ENCODE results near the gene LRRC66.

The LRRC66 gene

DNA sequence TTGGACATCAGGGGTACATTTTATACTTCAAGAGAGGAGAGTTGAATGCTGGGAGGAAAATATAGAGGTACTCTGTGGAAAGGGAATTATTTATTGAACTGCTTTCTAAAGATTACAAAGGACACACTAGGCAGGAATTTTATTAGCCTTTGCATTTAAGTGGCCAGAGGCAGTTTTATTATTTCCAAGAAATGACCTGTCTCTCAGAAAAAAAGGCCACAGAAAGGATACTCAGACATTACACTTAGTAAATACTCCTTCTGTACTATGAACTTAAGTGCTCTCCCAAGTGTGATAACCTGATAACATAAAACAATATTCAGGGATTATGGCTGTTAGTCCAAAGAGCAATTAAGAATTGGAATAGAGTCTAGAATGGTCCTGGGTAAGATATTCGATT is 7.5 kb downstream of the LRRC66 start:
- no peak for DNase-seq (ENCODE audit: low read depth, low spot score)

GRCh38 chr4:52010986-52011385 is 9.2 kb downstream of the LRRC66 start:
- DNase-seq (ENCODE audit: low read depth, low spot score): no peak

GRCh38 chr4:52006887-52007286 is 13.3 kb downstream of the LRRC66 start:
- DNase-seq (ENCODE audit: low read depth, low spot score): no peak

DNA sequence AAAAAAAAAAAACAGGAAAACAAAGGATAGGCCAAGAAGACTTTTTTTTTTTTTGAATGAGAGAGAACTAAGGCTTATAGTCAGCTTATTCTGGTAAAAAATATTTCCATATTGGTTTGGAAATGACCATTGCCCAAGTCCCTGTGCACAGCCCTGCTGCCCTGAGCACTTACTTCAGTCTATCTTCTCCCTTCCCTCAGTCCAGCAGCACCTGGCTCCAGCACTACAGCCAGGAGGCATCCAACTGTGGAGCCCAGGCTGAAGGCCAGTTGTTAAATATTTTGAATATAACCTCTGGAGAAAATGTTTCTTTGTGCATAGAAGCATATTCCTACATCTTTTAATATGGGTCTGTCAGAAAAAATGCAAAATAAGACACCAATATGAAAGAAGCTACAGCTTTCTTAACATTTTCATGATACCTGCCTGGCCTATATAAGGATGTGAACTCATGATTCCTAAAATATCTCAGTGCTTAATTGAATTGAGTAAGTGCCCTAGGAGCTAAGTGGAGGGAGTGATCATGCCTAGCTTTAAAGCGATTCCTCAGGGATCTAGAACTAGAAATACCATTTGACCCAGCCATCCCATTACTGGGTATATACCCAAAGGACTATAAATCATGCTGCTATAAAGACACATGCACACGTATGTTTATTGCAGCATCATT is 14.4 kb downstream of the LRRC66 start:
- DNase-seq (ENCODE audit: low read depth, low spot score): no peak

GRCh38 chr4:52004414-52004813 is 15.7 kb downstream of the LRRC66 start:
- no peak for DNase-seq (ENCODE audit: low read depth, low spot score)

- no peak for DNase-seq (ENCODE audit: low read depth, low spot score)
Observed at GRCh38 chr4:52001616-52002015, 18.5 kb downstream of the LRRC66 start.

DNA sequence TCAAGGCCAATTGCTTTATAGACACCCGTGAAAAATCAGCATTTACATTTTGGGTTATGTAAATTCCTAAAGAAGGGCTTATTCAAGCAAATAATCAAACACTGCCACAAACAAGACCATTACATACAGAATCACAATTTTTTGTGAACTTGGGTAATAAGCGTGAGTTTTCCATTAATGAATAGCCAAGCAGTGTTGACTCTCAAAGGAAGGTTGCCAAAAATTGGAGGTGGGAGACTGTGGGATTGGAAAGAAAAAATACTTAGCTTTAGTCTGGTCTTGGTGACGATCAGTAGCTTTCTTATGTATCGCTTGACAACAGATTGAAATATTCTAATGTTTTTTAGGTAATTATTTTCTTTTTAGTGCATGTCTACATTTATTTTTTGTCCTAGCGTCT is 20.9 kb downstream of the LRRC66 start:
- no peak for DNase-seq (ENCODE audit: low read depth, low spot score)

- DNase-seq (ENCODE audit: low read depth, low spot score): no peak
Observed at GRCh38 chr4:51998837-51999236, 21.3 kb downstream of the LRRC66 start.

- no peak for DNase-seq (ENCODE audit: low read depth, low spot score)
Observed at GRCh38 chr4:51997647-51998046, 22.5 kb downstream of the LRRC66 start.

- no peak for DNase-seq (ENCODE audit: low read depth, low spot score)
Observed at GRCh38 chr4:51995647-51996220, 24.4 kb downstream of the LRRC66 start.

DNA sequence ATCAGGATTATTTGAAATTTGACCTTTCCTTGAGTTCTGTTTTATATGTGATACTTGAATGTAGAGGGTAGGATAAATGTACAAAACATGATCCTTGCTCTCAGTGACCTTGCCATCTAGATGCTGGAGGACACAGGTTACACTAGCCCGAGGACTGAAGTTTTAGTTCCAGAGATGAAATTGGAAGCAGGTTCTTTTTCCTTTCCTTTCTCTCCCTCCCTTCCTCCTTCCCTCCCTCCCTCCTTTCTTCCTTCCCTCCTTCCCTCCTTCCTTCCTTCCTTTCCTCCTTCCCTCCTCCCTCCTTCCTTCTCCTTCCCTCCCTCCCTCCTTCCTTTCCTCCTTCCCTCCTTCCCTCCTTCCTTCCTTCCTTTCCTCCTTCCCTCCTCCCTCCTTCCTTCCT is 54.3 kb downstream of the LRRC66 start:
- DNase-seq (ENCODE audit: low read depth, low spot score): no peak

DNA sequence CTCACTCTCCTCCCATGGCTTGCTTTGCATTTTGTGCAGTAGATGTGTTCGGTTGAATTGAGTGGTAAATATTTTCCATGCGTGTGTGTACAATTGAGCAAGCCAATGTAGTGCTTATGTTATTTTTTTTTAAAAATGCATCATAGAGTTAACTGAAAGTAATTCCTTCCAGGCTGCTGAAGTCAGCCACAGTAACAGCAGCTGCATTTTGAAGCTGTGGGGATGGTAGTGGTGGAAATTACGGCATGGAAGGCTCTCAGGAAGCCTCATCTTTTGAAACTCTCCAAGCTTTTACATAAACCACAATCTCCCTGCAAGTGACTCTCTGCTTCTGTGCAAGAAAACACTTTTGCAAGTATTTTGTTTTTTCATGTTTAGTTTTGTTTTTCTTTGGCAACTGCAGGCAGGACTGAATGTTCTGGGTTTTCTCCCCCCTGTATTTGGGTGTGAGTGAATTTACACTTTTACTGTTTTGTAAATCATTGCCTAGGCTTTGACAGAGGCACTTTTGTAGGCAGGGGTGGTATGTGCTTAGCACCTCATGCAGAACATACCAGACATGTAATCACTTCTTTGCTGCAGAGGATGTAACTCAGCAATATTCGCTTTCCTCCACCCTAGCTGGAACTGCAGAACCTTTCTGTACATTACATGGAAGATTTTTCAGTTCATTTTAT is 56.2 kb downstream of the LRRC66 start:
- DNase-seq (ENCODE audit: low read depth, low spot score): no peak

DNA sequence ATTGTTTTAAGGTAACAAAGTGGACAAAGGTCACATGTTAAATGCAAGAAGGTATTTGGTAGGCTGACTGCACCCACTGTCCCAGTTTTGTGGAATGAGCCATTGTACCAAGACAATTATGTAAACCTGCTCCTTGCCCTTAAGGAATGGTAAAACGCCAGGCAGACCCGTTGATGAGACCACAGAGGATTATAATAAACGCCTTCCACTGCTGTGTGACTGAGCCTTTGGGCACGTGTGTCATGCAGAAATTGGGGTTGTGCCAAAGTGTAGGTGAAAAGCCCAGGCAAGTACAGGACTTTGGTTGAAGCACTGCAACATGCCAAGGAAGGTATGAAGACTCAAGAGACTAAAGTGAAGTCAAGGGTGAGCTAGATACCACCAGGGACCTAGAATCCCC is 59.7 kb downstream of the LRRC66 start:
- DNase-seq (ENCODE audit: low read depth, low spot score): no peak

DNA sequence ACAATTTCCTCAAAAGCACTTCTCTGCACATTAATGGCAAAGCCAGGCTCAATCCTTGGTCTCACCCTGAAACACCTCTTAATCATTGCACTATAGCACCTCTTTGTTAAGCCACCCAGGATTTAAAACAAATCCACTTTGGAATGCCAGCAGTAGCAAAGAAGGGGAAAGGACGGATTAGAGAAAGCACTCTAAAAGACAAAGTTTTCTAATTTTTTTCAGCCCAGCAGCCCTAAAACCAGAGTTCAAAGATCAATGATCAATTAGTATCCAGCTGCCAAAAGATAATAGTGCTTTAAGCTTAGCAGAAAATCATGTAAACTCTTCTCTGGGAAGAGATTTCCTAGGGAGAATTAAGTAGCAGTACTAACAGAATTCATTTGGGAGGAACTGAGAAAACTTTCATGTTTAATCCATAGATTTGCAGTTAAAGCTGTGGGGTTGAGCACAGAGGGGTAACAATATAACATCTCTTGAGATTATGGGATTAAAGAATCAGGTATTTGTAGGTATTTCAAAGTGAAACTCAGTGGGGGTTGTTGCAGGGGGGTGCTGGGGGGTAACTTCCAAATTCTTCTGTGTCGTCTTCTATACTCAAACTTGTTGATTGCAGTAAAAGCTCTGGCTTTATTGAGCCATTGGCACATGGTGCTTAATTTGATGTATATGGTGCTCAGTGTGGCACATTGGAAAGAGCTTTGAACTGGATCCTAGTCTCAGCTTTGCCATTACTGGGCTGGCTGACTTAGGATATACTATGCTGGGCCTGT is 61.8 kb downstream of the LRRC66 start:
- DNase-seq (ENCODE audit: low read depth, low spot score): no peak

All from activated naive CD8-positive, alpha-beta T cell treated with anti-CD3 and anti-CD28 coated beads, Interleukin-2, amount 50 U/mL, for 16 hours (primary cell).